Transverse colon (tissue), 4 donors: ENCODE results near the gene NAA20. TPM values are rescaled to one million over a fixed set of nuclear protein-coding genes. Genes with fewer than 3 reads are reported as not detected.

Experiments used
- DNase-seq: peaks from one replicate; pipeline ENCODE4 v3.0.0-alpha.2; 2019
- H3K27ac ChIP-seq, 4 donors: fragments of 200-600 bp; sonication (generic); 2 replicates each; pipeline ENCODE4 v1.5.1; 2016 to 2018; ENCODE audit warnings: inconsistent platforms in 4 of 4
- H3K27me3 ChIP-seq: fragments of 200-600 bp; sonication (generic); 2 replicates; pipeline ENCODE4 v1.5.1; 2017; ENCODE audit warnings: inconsistent platforms
- H3K36me3 ChIP-seq, 4 donors: fragments of 200-600 bp; sonication (generic); 2 replicates each; pipeline ENCODE4 v1.5.1; 2017 to 2019; ENCODE audit warnings: inconsistent platforms in 4 of 4
- H3K4me1 ChIP-seq, 4 donors: fragments of 200-600 bp; sonication (generic); 2 replicates each; pipeline ENCODE4 v1.5.1; 2017 to 2020; ENCODE audit warnings: inconsistent platforms in 4 of 4
- H3K4me3 ChIP-seq, 4 donors: fragments of 200-600 bp; sonication (generic); 1 replicate in 1 of 4; 2 replicates in 3 of 4; pipeline versions ENCODE4 v1.5.1 to v1.6.1; 2017 to 2019; ENCODE audit warnings: inconsistent platforms in 4 of 4
- H3K9me3 ChIP-seq, 2 donors: fragments of 200-600 bp; sonication (generic); 2 replicates each; pipeline ENCODE4 v1.5.1; 2017 to 2019; ENCODE audit warnings: inconsistent platforms in 2 of 2
- EP300 ChIP-seq: sonication (generic); formaldehyde crosslinking; IDR thresholded peaks from one replicate; pipeline ENCODE4 v1.6.1; 2017; ENCODE audit warnings: antibody characterized with exemption, low read depth
- POLR2A ChIP-seq: fragments of 450-650 bp; IDR thresholded peaks from one replicate; pipeline ENCODE4 v1.6.1; 2016; ENCODE audit warnings: antibody characterized with exemption, mild to moderate bottlenecking, moderate library complexity
- POLR2AphosphoS5 ChIP-seq, 3 donors: sonication (generic); formaldehyde crosslinking; IDR thresholded peaks; one replicate each; pipeline ENCODE4 v1.6.1; 2016; ENCODE audit warnings: antibody characterized with exemption in 3 of 3
- WGBS, 2 donors: methylation state at CpG; one replicate each; pipeline ENCODE4 v1.1.5; 2018; ENCODE audit warnings: low coverage in 1 of 2; 5-methylcytosine and 5-hydroxymethylcytosine counted together
- in situ Hi-C, 4 donors: fragments of 200-750 bp; cut with MboI; loops; one replicate each; pipeline versions ENCODE4 v1.15.0 to v1.15.1; 2017; ENCODE audit warnings: low sequenced_read_pairs in 3 of 4, low pct_ligation_motif_present in 1 of 4, low pct_unique_long_range_greater_than_20kb in 1 of 4
- intact Hi-C: fragments of 100-400 bp; cut with DNase I; formaldehyde crosslinking; loops from one replicate; pipeline ENCODE4 v1.15.1; 2023; ENCODE audit warnings: low total_unique reads
- total RNA-seq, 4 donors: library from RNA; depleted of rRNA; stranded (reverse); fragments of >200 nt; gene quantifications; one replicate each; pipeline ENCODE4 v1.1.0, GENCODE V29; 2016
- TF ChIP-seq, protein P1 (sequence below), 5 experiments: fragments of 200-600 bp in 3 of 5; fragments of 450-650 bp in 2 of 5; sonication (generic) in 3 of 5; IDR thresholded peaks; 1 replicate in 2 of 5; 2 replicates in 3 of 5; pipeline ENCODE4 v1.5.1; 2016 to 2017; ENCODE audit warnings: antibody characterized with exemption in 5 of 5, inconsistent platforms in 3 of 5, mild to moderate bottlenecking in 2 of 5, moderate library complexity in 1 of 5

Gene NAA20
- total RNA-seq, 4 donors from 2014 or later: 26.5 to 58.0 (median 32.7) TPM

GRCh38 chr20:20063941-20064702 lies 47.0 kb downstream of the NAA20 start:
- in situ Hi-C loops: no loop called here
- no peak overlapping the region for H3K27ac ChIP-seq
- H3K27me3 ChIP-seq: peaks cover 17% of the 10 kb centered on the region
- no peak overlapping the region for H3K4me3 ChIP-seq
- intact Hi-C loops: no loop called here
- no peaks in the 10 kb centered on the region for H3K4me1 ChIP-seq
- H3K36me3 ChIP-seq: no peaks in the 10 kb centered on the region
- DNase-seq: no peak
- H3K9me3 ChIP-seq: no peaks in the 10 kb centered on the region
- TF ChIP-seq POLR2AphosphoS5 (IDR thresholded peaks at IDR 0.05) (no peak), EP300 (no peak), POLR2A (no peak)
- TF ChIP-seq, protein P1, sequence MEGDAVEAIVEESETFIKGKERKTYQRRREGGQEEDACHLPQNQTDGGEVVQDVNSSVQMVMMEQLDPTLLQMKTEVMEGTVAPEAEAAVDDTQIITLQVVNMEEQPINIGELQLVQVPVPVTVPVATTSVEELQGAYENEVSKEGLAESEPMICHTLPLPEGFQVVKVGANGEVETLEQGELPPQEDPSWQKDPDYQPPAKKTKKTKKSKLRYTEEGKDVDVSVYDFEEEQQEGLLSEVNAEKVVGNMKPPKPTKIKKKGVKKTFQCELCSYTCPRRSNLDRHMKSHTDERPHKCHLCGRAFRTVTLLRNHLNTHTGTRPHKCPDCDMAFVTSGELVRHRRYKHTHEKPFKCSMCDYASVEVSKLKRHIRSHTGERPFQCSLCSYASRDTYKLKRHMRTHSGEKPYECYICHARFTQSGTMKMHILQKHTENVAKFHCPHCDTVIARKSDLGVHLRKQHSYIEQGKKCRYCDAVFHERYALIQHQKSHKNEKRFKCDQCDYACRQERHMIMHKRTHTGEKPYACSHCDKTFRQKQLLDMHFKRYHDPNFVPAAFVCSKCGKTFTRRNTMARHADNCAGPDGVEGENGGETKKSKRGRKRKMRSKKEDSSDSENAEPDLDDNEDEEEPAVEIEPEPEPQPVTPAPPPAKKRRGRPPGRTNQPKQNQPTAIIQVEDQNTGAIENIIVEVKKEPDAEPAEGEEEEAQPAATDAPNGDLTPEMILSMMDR (IDR thresholded peaks at IDR 0.05): no peak
- WGBS, 2 donors: 61 to 66% methylated on average over 11 to 12 of the region's 12 CpGs

- no peak for DNase-seq
Observed at GRCh38 chr20:20065361-20065760, 48.2 kb downstream of the NAA20 start.

DNA sequence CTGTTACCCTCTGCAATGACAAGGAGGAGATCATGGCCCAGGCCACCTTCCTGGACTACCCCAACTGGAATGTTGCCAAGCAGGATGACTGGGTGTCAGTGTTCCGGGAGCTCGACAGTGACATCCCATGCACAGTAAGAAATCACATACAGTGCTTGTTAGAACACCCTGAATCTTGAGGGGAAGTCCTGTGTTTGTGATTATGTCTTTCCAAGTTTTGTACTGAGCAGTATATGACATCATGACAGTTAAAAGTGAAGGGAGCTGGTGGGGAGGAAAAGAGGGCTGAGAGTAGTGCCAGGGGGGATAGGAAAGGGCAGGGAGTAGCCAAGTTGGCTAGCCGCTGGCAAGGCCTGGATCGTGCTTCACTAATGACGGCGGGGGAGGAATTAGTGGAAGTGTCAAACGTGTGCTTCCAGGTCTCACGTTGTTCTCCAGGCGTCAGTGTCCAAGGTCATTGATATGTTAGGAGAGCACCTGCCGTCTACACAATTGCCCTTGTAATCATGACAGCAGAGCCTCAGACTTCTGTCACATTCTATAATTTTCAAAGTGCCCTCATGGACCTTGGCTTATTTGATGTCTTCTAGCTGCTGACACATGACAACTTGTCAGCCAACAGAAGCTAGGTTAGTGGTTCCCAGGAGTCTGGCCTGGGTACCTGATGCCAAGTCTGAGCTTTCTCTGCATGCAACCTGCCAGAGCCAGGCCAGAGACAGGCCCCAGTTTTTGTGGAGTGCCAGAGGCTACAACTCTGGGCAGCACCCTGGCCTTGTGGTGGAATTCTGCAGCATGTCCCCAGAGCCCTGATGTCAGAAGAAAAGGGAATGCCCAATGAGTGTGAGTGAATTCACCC lies 53.9 kb downstream of the NAA20 start:
- Histone ChIP-seq H3K4me3 (no peak overlapping the region), H3K4me1 (no peaks in the 10 kb centered on the region), H3K36me3 (no peaks in the 10 kb centered on the region), H3K27me3 (peaks cover 13% of the 10 kb centered on the region), H3K9me3 (no peaks in the 10 kb centered on the region), H3K27ac (no peak overlapping the region)
- in situ Hi-C loops: no loop called here
- TF ChIP-seq POLR2A (no peak), POLR2AphosphoS5 (IDR thresholded peaks at IDR 0.05) (no peak), EP300 (no peak)
- TF ChIP-seq, protein P1 (IDR thresholded peaks at IDR 0.05): no peak
- no peak for DNase-seq
- intact Hi-C loops: loop anchor here (10.0 kb wide), 1 partner anchor 754 kb away; no protein-coding TSS in a partner anchor
- WGBS, 2 donors: 67 to 72% methylated on average over 2 to 10 of the region's 10 CpGs

More at GRCh38 chr20:20065361-20065760, 48.2 kb downstream of the NAA20 start:
- no peak overlapping the region for H3K27ac ChIP-seq
- in situ Hi-C loops (no loop called here), intact Hi-C loops (no loop called here)
- H3K4me1 ChIP-seq: no peaks in the 10 kb centered on the region
- H3K4me3 ChIP-seq: no peak overlapping the region
- TF ChIP-seq POLR2A (no peak), EP300 (no peak), POLR2AphosphoS5 (IDR thresholded peaks at IDR 0.05) (no peak)
- TF ChIP-seq, protein P1 (IDR thresholded peaks at IDR 0.05): no peak
- H3K36me3 ChIP-seq: no peaks in the 10 kb centered on the region
- no peaks in the 10 kb centered on the region for H3K9me3 ChIP-seq
- WGBS, 2 donors: 67 to 80% methylated on average over 1 of the region's 1 CpG
- peaks cover 17% of the 10 kb centered on the region for H3K27me3 ChIP-seq

- 55% methylated on average over 15 of the region's 15 CpGs; no CpG with 5 or more reads in 1 of the 2 donors for WGBS, 2 donors
- no peak overlapping the region for H3K27ac ChIP-seq
- intact Hi-C loops (loop anchor here (10.0 kb wide), 1 partner anchor 751 kb away; no protein-coding TSS in a partner anchor), in situ Hi-C loops (no loop called here)
- peaks cover 0 to under 1% (median 0%) of the 10 kb centered on the region in 4 donors for H3K4me1 ChIP-seq
- DNase-seq: no peak
- H3K36me3 ChIP-seq: no peaks in the 10 kb centered on the region
- H3K4me3 ChIP-seq: no peak overlapping the region
- H3K27me3 ChIP-seq: peaks cover 13% of the 10 kb centered on the region
- TF ChIP-seq EP300: no peak
- TF ChIP-seq POLR2A: no peak
- TF ChIP-seq, protein P1 (IDR thresholded peaks at IDR 0.05): no peak
- no peak for TF ChIP-seq POLR2AphosphoS5 (IDR thresholded peaks at IDR 0.05)
- no peaks in the 10 kb centered on the region for H3K9me3 ChIP-seq
Observed at GRCh38 chr20:20073801-20074371, 56.7 kb downstream of the NAA20 start.
